Smooth muscle cell (in vitro differentiated cells): ENCODE data around the gene ERI3. TPM values are rescaled to one million over a fixed set of nuclear protein-coding genes. Genes with fewer than 3 reads are reported as not detected.

Source experiments
- DNase-seq: peaks from one replicate; lab custom pipeline; 2025; ENCODE audit not compliant: unreplicated experiment; lab: John Stamatoyannopoulos, UW
- H2AFZ ChIP-seq: fragments of 200-600 bp; sonication (generic); 2 replicates; pipeline ENCODE4 v1.6.0; 2016; ENCODE audit warnings: antibody characterized with exemption, low read depth, mild to moderate bottlenecking
- H3F3A ChIP-seq: fragments of 200-600 bp; sonication (generic); 2 replicates; pipeline ENCODE4 v1.6.0; 2017; ENCODE audit warnings: antibody characterized with exemption, low read depth
- H3K27ac ChIP-seq: fragments of 200-600 bp; sonication (generic); 2 replicates; pipeline ENCODE4 v1.5.1; 2016; ENCODE audit warnings: low read depth, mild to moderate bottlenecking
- H3K27me3 ChIP-seq: fragments of 200-600 bp; sonication (generic); 2 replicates; pipeline ENCODE4 v1.6.1; 2016; ENCODE audit warnings: low read depth, mild to moderate bottlenecking
- H3K36me3 ChIP-seq: fragments of 200-600 bp; sonication (generic); 2 replicates; pipeline ENCODE4 v1.5.1; 2016; ENCODE audit warnings: low read depth
- H3K4me1 ChIP-seq: fragments of 200-600 bp; sonication (generic); 2 replicates; pipeline ENCODE4 v1.5.1; 2016; ENCODE audit warnings: low read depth
- H3K4me2 ChIP-seq: fragments of 200-600 bp; sonication (generic); 2 replicates; pipeline ENCODE4 v1.6.0; 2016; ENCODE audit warnings: mild to moderate bottlenecking
- H3K4me3 ChIP-seq: fragments of 200-600 bp; sonication (generic); 2 replicates; pipeline ENCODE4 v1.5.1; 2016; ENCODE audit warnings: mild to moderate bottlenecking
- H3K79me2 ChIP-seq: fragments of 200-600 bp; sonication (generic); 2 replicates; pipeline ENCODE4 v1.6.0; 2016; ENCODE audit warnings: low read depth, mild to moderate bottlenecking
- H3K9ac ChIP-seq: fragments of 200-600 bp; sonication (generic); 2 replicates; pipeline ENCODE4 v1.6.0; 2016; ENCODE audit warnings: low read depth
- H3K9me3 ChIP-seq: fragments of 200-600 bp; sonication (generic); replicated peaks from 2 replicates; pipeline ENCODE4 v1.5.1; 2016; ENCODE audit warnings: low read depth
- H4K20me1 ChIP-seq: fragments of 200-600 bp; sonication (generic); 2 replicates; pipeline ENCODE4 v1.6.0; 2016; ENCODE audit warnings: low read depth
- CTCF ChIP-seq: fragments of 200-600 bp; sonication (generic); IDR thresholded peaks from 2 replicates; pipeline ENCODE4 v1.5.1; 2017; ENCODE audit warnings: borderline replicate concordance, mild to moderate bottlenecking, antibody characterized with exemption; ENCODE audit not compliant: insufficient read depth, poor library complexity, severe bottlenecking
- WGBS: methylation state at CpG from one replicate; pipeline ENCODE4 v1.1.7; 2016; ENCODE audit warnings: low lambda C conversion rate; 5-methylcytosine and 5-hydroxymethylcytosine counted together
- polyA plus RNA-seq: library from polyadenylated mRNA; unstranded; fragments of >200 nt; fragmentation: Nextera tagmentation; extraction: Ambion mirVana; gene quantifications from 2 replicates; pipeline ENCODE4 v1.2.1, GENCODE V29; 2016
- total RNA-seq: library from RNA; depleted of rRNA; stranded (reverse); fragments of >200 nt; gene quantifications from 2 replicates; pipeline ENCODE4 v1.2.3, GENCODE V29; 2014

ERI3 gene
- total and polyA plus RNA-seq, 2 experiments from 2014 or later = 91.2 to 112 TPM

DNA sequence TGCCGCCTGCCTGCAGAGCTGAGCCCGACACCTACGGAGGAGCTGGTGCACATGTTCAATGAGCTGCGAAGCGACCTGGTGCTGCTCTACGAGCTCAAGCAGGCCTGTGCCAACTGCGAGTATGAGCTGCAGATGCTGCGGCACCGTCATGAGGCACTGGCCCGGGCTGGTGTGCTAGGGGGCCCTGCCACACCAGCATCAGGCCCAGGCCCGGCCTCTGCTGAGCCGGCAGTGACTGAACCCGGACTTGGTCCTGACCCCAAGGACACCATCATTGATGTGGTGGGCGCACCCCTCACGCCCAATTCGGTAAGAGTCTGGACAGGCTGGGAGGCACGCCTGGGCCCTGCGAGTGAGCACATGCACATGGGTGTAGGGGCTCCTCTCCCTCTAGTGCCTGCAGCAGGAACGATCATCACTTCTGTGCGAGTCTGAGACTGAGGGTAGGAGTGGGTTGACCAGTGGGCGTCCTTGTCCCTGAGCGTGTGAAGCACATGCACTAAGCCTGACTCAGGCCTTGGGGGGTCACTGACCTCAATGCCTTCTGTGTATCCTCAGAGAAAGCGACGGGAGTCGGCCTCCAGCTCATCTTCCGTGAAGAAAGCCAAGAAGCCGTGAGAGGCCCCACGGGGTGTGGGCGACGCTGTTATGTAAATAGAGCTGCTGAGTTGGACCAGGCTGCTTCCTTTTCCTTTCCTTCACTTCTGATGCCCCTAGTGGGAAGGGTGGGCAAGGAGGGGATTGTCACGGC is 134.9 kb downstream of the ERI3 start:
- Histone ChIP-seq H2AFZ (no peak overlapping the region), H3K4me2 (no peak overlapping the region), H3K36me3 (no peaks in the 10 kb centered on the region), H4K20me1 (peaks cover 3% of the 10 kb centered on the region), H3K4me3 (no peak overlapping the region), H3K27ac (no peak overlapping the region), H3F3A (no peaks in the 10 kb centered on the region), H3K9me3 (no peaks in the 10 kb centered on the region), H3K4me1 (no peaks in the 10 kb centered on the region), H3K9ac (no peak overlapping the region), H3K79me2 (no peaks in the 10 kb centered on the region), H3K27me3 (no peaks in the 10 kb centered on the region)
- no peak for DNase-seq
- WGBS = 82% methylated on average over 31 of the region's 31 CpGs
- no peak for TF ChIP-seq CTCF

DNA sequence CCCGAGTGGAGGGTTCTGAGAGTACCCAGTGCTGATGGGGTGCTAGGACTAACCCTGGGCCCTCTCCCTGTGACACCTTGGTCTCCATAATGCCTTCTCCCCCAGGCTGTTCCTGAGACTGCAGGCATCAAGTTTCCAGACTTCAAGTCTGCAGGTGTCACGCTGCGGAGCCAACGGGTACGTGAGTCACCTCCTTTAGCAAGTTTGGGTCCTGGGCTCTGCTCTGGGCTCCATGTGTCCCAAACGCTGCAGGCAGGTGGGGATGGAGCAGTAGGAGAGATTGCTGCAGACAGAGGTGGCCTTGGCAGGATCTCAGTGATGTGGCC is 135.8 kb downstream of the ERI3 start:
- TF ChIP-seq CTCF = no peak
- WGBS = 98% methylated on average over 6 of the region's 6 CpGs
- H2AFZ ChIP-seq = no peak overlapping the region
- no peaks in the 10 kb centered on the region for H3K27me3 ChIP-seq
- H3K4me1 ChIP-seq = no peaks in the 10 kb centered on the region
- H3K4me3 ChIP-seq = no peak overlapping the region
- no peak for DNase-seq
- H3K36me3 ChIP-seq = no peaks in the 10 kb centered on the region
- no peak overlapping the region for H3K27ac ChIP-seq
- H3K79me2 ChIP-seq = no peaks in the 10 kb centered on the region
- H3K9ac ChIP-seq = no peak overlapping the region
- no peaks in the 10 kb centered on the region for H3K9me3 ChIP-seq
- H4K20me1 ChIP-seq = peaks cover 3% of the 10 kb centered on the region
- H3K4me2 ChIP-seq = no peak overlapping the region
- H3F3A ChIP-seq = no peaks in the 10 kb centered on the region

DNA sequence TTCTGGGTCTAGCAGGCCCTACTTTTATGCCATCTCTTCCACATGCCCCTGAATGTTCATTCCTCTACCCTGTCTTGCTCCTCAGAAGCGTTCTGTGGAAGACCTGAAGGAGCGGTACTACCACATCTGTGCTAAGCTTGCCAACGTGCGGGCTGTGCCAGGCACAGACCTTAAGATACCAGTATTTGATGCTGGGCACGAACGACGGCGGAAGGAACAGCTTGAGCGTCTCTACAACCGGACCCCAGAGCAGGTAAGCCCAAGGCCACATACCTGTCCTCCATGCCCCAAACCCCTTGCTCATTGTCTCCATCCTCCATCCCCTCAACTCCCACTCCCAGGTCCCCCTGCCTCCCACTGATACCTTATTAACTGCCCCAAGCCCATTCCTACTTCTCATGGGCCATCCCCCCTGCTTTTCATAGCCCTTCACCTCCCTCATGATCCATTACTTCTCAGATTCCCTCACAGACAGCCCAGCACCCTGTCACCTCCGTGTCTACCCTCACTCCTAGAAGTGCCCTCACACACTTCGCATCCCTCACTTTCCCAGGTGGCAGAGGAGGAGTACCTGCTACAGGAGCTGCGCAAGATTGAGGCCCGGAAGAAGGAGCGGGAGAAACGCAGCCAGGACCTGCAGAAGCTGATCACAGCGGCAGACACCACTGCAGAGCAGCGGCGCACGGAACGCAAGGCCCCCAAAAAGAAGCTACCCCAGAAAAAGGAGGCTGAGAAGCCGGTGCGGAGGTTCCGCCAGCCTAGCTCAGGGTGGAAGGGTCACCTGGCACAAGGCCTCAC is 136.4 kb downstream of the ERI3 start:
- Histone ChIP-seq H3K36me3 (no peaks in the 10 kb centered on the region), H3K9ac (no peak overlapping the region), H3F3A (no peaks in the 10 kb centered on the region), H2AFZ (no peak overlapping the region), H3K27ac (no peak overlapping the region), H4K20me1 (peaks cover 3% of the 10 kb centered on the region), H3K4me1 (no peaks in the 10 kb centered on the region), H3K4me3 (no peak overlapping the region), H3K27me3 (no peaks in the 10 kb centered on the region), H3K79me2 (no peaks in the 10 kb centered on the region), H3K4me2 (no peak overlapping the region), H3K9me3 (no peaks in the 10 kb centered on the region)
- 97% methylated on average over 24 of the region's 24 CpGs for whole genome bisulfite sequencing
- no peak for TF ChIP-seq CTCF
- DNase-seq = no peak
